Nephron (organoid): ENCODE data around the gene PCSK5.

ENCODE experiments used
- H3K27ac Mint-ChIP-seq, 3 experiments: 2 replicates each; pipeline ENCODE4 v1.8.0; 2020; ENCODE audit warnings: mixed read lengths in 3 of 3, mild to moderate bottlenecking in 2 of 3, moderate library complexity in 1 of 3
- H3K27me3 Mint-ChIP-seq: 2 replicates; pipeline ENCODE4 v1.8.0; 2021; ENCODE audit warnings: low read depth, mild to moderate bottlenecking, moderate library complexity, mixed read lengths
- H3K36me3 Mint-ChIP-seq: 2 replicates; pipeline ENCODE4 v1.8.0; 2020; ENCODE audit warnings: low read depth, mixed read lengths
- H3K4me1 Mint-ChIP-seq: 2 replicates; pipeline ENCODE4 v1.8.0; 2020; ENCODE audit warnings: mixed read lengths
- H3K4me3 Mint-ChIP-seq, 3 experiments: 2 replicates each; pipeline ENCODE4 v1.8.0; 2020; ENCODE audit warnings: mild to moderate bottlenecking in 3 of 3, mixed read lengths in 3 of 3, moderate library complexity in 2 of 3
- H3K9me3 Mint-ChIP-seq: 2 replicates; pipeline ENCODE4 v1.8.0; 2020; ENCODE audit warnings: mixed read lengths
- CTCF ChIP-seq, 3 experiments: fragments of 200-600 bp; sonication (generic); IDR thresholded peaks; one replicate each; pipeline ENCODE4 v1.5.0; 2021; ENCODE audit warnings: antibody characterized with exemption in 3 of 3; ENCODE audit not compliant: unreplicated experiment in 3 of 3

PCSK5 gene

DNA sequence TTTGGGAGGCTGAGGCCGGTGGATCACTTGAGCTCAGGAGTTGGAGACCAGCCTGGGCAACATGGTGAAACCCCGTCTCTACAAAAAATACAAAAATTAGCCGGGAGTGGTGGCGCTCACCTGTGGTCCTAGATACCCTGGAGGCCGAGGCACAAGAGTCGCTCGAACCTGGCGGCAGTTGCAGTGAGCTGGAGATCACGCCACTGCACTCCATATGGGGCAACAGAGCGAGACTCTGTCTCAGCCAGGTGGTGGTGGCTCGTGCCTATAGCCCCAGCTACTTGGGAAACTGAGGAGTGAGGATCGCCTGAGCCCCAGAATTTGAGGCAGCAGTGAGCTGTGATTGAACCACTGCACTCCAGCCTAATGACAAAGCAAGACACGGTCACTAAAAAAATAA is 506.1 kb downstream of the PCSK5 start:
- Mint-ChIP-seq H3K27me3 (no peaks in the 10 kb centered on the region), H3K27ac (no peak overlapping the region), H3K4me1 (no peaks in the 10 kb centered on the region), H3K36me3 (peaks cover 14% of the 10 kb centered on the region), H3K4me3 (no peak overlapping the region), H3K9me3 (peaks cover 4% of the 10 kb centered on the region)
- TF ChIP-seq CTCF (IDR thresholded peaks at IDR 0.05; ENCODE audit: unreplicated experiment in 3 of 3) = no peak

- H3K27ac Mint-ChIP-seq = no peak overlapping the region
- no peak overlapping the region for H3K4me3 Mint-ChIP-seq
- no peaks in the 10 kb centered on the region for H3K9me3 Mint-ChIP-seq
- no peak for TF ChIP-seq CTCF (IDR thresholded peaks at IDR 0.05; ENCODE audit: unreplicated experiment in 3 of 3)
- H3K4me1 Mint-ChIP-seq = peaks cover 3% of the 10 kb centered on the region
- no peaks in the 10 kb centered on the region for H3K27me3 Mint-ChIP-seq
- H3K36me3 Mint-ChIP-seq = no peaks in the 10 kb centered on the region
Measured at GRCh38 chr9:76399856-76400255, 509.4 kb downstream of the PCSK5 start.

DNA sequence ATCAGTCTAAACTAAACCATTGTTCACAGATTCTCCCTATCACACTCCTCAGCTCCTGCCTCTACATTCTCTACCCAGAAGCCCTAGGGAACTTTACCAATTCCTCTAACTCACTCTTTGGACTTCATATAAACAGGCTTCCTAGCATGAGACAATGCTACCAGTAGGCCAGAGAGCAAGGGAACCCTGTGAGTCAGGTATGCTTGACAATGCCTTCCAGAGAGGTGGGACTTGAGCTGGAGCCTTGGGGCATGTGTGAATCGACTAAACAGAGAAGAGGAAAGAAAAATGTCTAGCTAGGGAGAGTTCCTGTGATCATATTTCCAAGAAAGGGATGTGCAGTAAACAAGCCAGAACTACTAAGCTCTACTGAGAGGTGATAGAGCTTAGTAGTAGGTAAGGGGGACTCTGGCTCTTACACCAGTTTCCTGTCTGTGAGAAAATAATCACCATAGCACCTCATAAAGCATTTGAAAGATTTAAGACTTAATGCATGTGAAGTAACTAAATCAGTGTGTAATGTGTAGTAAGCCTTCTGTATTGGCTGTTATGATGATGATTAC is 510.1 kb downstream of the PCSK5 start:
- Mint-ChIP-seq H3K27me3 (no peaks in the 10 kb centered on the region), H3K4me3 (no peak overlapping the region), H3K36me3 (no peaks in the 10 kb centered on the region), H3K9me3 (no peaks in the 10 kb centered on the region), H3K4me1 (peaks cover 3% of the 10 kb centered on the region), H3K27ac (no peak overlapping the region)
- no peak for TF ChIP-seq CTCF (IDR thresholded peaks at IDR 0.05; ENCODE audit: unreplicated experiment in 3 of 3)

GRCh38 chr9:76401176-76401575 is 510.7 kb downstream of the PCSK5 start:
- peaks cover 3% of the 10 kb centered on the region for H3K4me1 Mint-ChIP-seq
- no peaks in the 10 kb centered on the region for H3K36me3 Mint-ChIP-seq
- no peaks in the 10 kb centered on the region for H3K27me3 Mint-ChIP-seq
- no peaks in the 10 kb centered on the region for H3K9me3 Mint-ChIP-seq
- H3K27ac Mint-ChIP-seq = no peak overlapping the region
- H3K4me3 Mint-ChIP-seq = no peak overlapping the region
- no peak for TF ChIP-seq CTCF (IDR thresholded peaks at IDR 0.05; ENCODE audit: unreplicated experiment in 3 of 3)

DNA sequence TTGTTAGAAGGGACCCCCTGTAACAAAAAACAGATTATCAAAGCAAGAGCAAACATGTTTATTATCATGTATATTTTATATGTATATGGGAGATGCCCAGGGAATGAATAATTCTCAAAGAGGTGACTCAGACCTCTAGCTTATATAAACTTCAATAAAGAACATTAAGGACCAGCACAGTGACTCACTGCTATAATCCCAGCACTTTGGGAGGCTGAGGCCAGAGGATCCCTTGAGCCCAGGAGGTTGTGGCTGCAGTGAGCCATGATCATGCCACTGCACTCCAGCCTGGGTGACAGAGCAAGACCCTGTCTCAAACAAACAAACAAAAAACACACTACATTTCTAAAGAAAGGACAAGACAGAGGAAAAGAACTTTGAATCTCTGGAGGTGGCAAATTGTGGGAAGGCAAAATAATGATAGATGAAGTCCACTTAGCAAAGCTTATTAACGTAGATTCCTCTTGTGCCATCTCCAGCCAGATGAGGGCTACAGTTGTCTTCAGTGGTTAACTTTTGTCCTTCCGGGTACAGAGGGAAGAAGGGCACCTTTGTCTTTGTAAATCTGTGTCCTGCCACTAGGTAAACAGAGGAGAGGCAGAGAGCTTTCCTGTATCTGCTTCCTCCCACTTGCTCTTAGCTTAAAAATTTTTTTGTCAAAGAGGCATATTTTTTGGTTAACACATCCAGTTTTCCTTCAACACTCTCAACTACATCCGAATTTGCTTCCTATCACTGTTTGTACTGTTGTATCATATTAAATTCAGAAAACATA is 511.3 kb downstream of the PCSK5 start:
- Mint-ChIP-seq H3K4me1 (peaks cover 3% of the 10 kb centered on the region), H3K9me3 (no peaks in the 10 kb centered on the region), H3K4me3 (no peak overlapping the region), H3K27ac (no peak overlapping the region), H3K27me3 (no peaks in the 10 kb centered on the region), H3K36me3 (no peaks in the 10 kb centered on the region)
- TF ChIP-seq CTCF (IDR thresholded peaks at IDR 0.05; ENCODE audit: unreplicated experiment in 3 of 3) = no peak

DNA sequence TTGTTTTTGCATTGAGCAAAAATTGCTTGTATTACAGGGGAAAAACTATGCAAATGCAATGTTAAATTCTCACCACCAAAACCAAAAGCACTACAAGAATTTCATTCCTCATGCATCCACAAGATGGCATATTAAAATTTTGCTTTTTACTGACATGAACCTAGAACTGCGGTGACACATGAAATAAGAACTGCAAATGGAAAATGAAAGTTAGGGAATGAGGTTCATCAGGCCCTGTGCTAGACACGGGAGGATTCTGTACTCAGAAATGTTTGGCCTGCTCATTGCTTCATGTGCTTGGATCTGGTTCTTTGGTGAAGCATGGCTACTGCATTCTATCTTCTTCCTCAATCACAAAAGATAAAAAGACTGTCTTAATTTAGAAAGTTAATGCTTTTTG is 512.9 kb downstream of the PCSK5 start:
- peaks cover 3% of the 10 kb centered on the region for H3K4me1 Mint-ChIP-seq
- H3K27ac Mint-ChIP-seq = no peak overlapping the region
- H3K36me3 Mint-ChIP-seq = no peaks in the 10 kb centered on the region
- TF ChIP-seq CTCF (IDR thresholded peaks at IDR 0.05; ENCODE audit: unreplicated experiment in 3 of 3) = peak; percentile 36 to 57 (median 55)
- H3K9me3 Mint-ChIP-seq = no peaks in the 10 kb centered on the region
- no peaks in the 10 kb centered on the region for H3K27me3 Mint-ChIP-seq
- H3K4me3 Mint-ChIP-seq = no peak overlapping the region
